Fibroblast of villous mesenchyme (primary cell): ENCODE data around the gene CDHR1. TPM values are rescaled to one million over a fixed set of nuclear protein-coding genes. Genes with fewer than 3 reads are reported as not detected.

ENCODE experiments used
- DNase-seq: peaks from one replicate; pipeline ENCODE4 v3.0.0-alpha.2; 2010; ENCODE audit warnings: low read depth
- H3K4me3 ChIP-seq: 2 replicates; pipeline ENCODE4 v1.5.1; 2011; ENCODE audit warnings: low read depth, mild to moderate bottlenecking, low read length
- CTCF ChIP-seq: IDR thresholded peaks from 2 replicates; pipeline ENCODE4 v1.5.1; 2012; ENCODE audit warnings: low read depth, mild to moderate bottlenecking, low read length; ENCODE audit not compliant: insufficient read depth
- total RNA-seq: library from RNA; depleted of rRNA; stranded (reverse); fragments of >200 nt; gene quantifications from 2 replicates; pipeline ENCODE4 v1.2.3, GENCODE V29; 2012

The CDHR1 gene
- total RNA-seq, 1 donor: 0.43 TPM

- no peak for TF ChIP-seq CTCF
- H3K4me3 ChIP-seq: no peak overlapping the region
- DNase-seq: no peak
These were observed 63.1 kb downstream of the CDHR1 start for GRCh38 chr10:84257343-84258020.

- H3K4me3 ChIP-seq: no peak overlapping the region
- DNase-seq: no peak
These were observed 63.8 kb downstream of the CDHR1 start for GRCh38 chr10:84258034-84258695.

GRCh38 chr10:84261236-84261915 lies 67.0 kb downstream of the CDHR1 start:
- no peak overlapping the region for H3K4me3 ChIP-seq
- DNase-seq: no peak
- TF ChIP-seq CTCF: no peak

More at GRCh38 chr10:84258034-84258695, 63.8 kb downstream of the CDHR1 start:
- no peak for TF ChIP-seq CTCF

- no peak for TF ChIP-seq CTCF
- H3K4me3 ChIP-seq: no peak overlapping the region
- DNase-seq: no peak
These were observed 68.0 kb downstream of the CDHR1 start for GRCh38 chr10:84262190-84262956.

- TF ChIP-seq CTCF: no peak
- no peak overlapping the region for H3K4me3 ChIP-seq
These were observed 69.4 kb downstream of the CDHR1 start for GRCh38 chr10:84263716-84264115.

GRCh38 chr10:84264611-84265141 lies 70.3 kb downstream of the CDHR1 start:
- H3K4me3 ChIP-seq: no peak overlapping the region
- peak; percentile 47 for DNase-seq
- peak; percentile 97 for TF ChIP-seq CTCF

More at GRCh38 chr10:84263716-84264115, 69.4 kb downstream of the CDHR1 start:
- DNase-seq: no peak
